SK-N-SH (cell line): ENCODE measurements around the gene NCOA5. TPM values are rescaled to one million over a fixed set of nuclear protein-coding genes. Genes with fewer than 3 reads are reported as not detected.
A peak's percentile ranks its signal among the peaks of the same experiment; 100 is the strongest.

Experiments used
- CTCF ChIA-PET: fragments of 300-600, 350-600 bp; formaldehyde crosslinking; extraction: SDS; loops from one replicate; lab custom pipeline; 2021; lab: Yijun Ruan, JAX
- POLR2A ChIA-PET: fragments of 350-600 bp; sonication (Branson Sonifier 250); formaldehyde crosslinking; extraction: SDS; loops from one replicate; lab custom pipeline; 2020; ENCODE audit warnings: antibody characterized with exemption, inconsistent platforms; lab: Yijun Ruan, JAX
- DNase-seq: peaks from one replicate; pipeline ENCODE4 v3.0.0; 2012
- H2AFZ ChIP-seq: fragments of 200-600 bp; sonication (generic); 2 replicates; pipeline ENCODE4 v1.8.1; 2016; ENCODE audit warnings: antibody characterized with exemption, mild to moderate bottlenecking, low read depth
- H3F3A ChIP-seq: fragments of 200-600 bp; sonication (generic); replicated peaks from 2 replicates; pipeline ENCODE3; 2016; ENCODE audit warnings: antibody characterized with exemption, mild to moderate bottlenecking; ENCODE audit not compliant: insufficient read depth
- H3K27ac ChIP-seq, 2 experiments: fragments of 200-500 bp in 1 of 2; fragments of 200-600 bp in 1 of 2; sonication (Bioruptor generic) in 1 of 2; sonication (generic), shearing (Covaris generic) in 1 of 2; 2 replicates each; pipeline versions ENCODE4 v1.5.1 to v1.6.1; 2014 to 2016; ENCODE audit warnings: low read depth in 2 of 2, inconsistent platforms in 1 of 2, low read length in 1 of 2, mild to moderate bottlenecking in 1 of 2, mixed read lengths in 1 of 2
- H3K27me3 ChIP-seq: fragments of 200-600 bp; sonication (generic), shearing (Covaris generic); 2 replicates; pipeline ENCODE4 v1.6.1; 2016; ENCODE audit warnings: mixed run types; ENCODE audit not compliant: insufficient read depth
- H3K36me3 ChIP-seq, 2 experiments: fragments of 200-500 bp in 1 of 2; fragments of 200-600 bp in 1 of 2; sonication (Bioruptor generic) in 1 of 2; sonication (generic) in 1 of 2; replicated peaks in 1 of 2; 2 replicates each; pipeline versions ENCODE3 to v1.5.1; 2014 to 2016; ENCODE audit warnings: low read length in 1 of 2, mild to moderate bottlenecking in 1 of 2; ENCODE audit not compliant: insufficient read depth in 2 of 2, control insufficient read depth in 1 of 2
- H3K4me1 ChIP-seq, 2 experiments: fragments of 200-500 bp in 1 of 2; fragments of 200-600 bp in 1 of 2; sonication (Bioruptor generic) in 1 of 2; sonication (generic), shearing (Covaris generic) in 1 of 2; 2 replicates each; pipeline versions ENCODE4 v1.5.1 to v1.6.1; 2014 to 2016; ENCODE audit warnings: low read depth in 1 of 2, low read length in 1 of 2, mixed run types in 1 of 2; ENCODE audit not compliant: insufficient read depth in 2 of 2, control insufficient read depth in 1 of 2
- H3K4me2 ChIP-seq: fragments of 200-600 bp; sonication (generic), shearing (Covaris generic); 2 replicates; pipeline ENCODE4 v1.6.1; 2017; ENCODE audit warnings: mixed run types
- H3K4me3 ChIP-seq, 2 experiments: fragments of 200-500 bp in 1 of 2; fragments of 200-600 bp in 1 of 2; sonication (Bioruptor generic) in 1 of 2; sonication (generic), shearing (Covaris generic) in 1 of 2; 2 replicates each; pipeline versions ENCODE4 v1.5.1 to v1.8.1; 2014 to 2016; ENCODE audit warnings: low read depth in 2 of 2, inconsistent platforms in 1 of 2, low read length in 1 of 2, mild to moderate bottlenecking in 1 of 2, mixed read lengths in 1 of 2, moderate library complexity in 1 of 2
- H3K79me2 ChIP-seq: fragments of 200-600 bp; sonication (generic); 2 replicates; pipeline ENCODE4 v1.8.1; 2017; ENCODE audit warnings: mild to moderate bottlenecking; ENCODE audit not compliant: insufficient read depth
- H3K9ac ChIP-seq: fragments of 200-600 bp; sonication (generic); 2 replicates; pipeline ENCODE4 v1.6.1; 2017; ENCODE audit warnings: mixed run types
- H3K9me2 ChIP-seq: fragments of 200-600 bp; sonication (generic); 2 replicates; pipeline ENCODE4 v1.6.1; 2017; ENCODE audit warnings: mixed run types
- H3K9me3 ChIP-seq: fragments of 200-600 bp; sonication (generic); 2 replicates; pipeline ENCODE4 v1.6.1; 2017; ENCODE audit warnings: mixed run types, mild to moderate bottlenecking, moderate library complexity
- H4K20me1 ChIP-seq: fragments of 200-600 bp; sonication (generic); 2 replicates; pipeline ENCODE4 v1.6.1; 2017; ENCODE audit warnings: mild to moderate bottlenecking, mixed run types; ENCODE audit not compliant: insufficient read depth
- JUND ChIP-seq: IDR thresholded peaks from 2 replicates; pipeline ENCODE4 v1.4.0; 2012
- RAD21 ChIP-seq: IDR thresholded peaks from 2 replicates; pipeline ENCODE4 v1.6.1; 2012; ENCODE audit warnings: mild to moderate bottlenecking, low read length
- RXRA ChIP-seq: IDR thresholded peaks from 2 replicates; pipeline ENCODE4 v1.4.0; 2012; ENCODE audit warnings: low read depth, mild to moderate bottlenecking, borderline replicate concordance
- SIN3A ChIP-seq: IDR thresholded peaks from 2 replicates; pipeline ENCODE4 v1.6.1; 2012; ENCODE audit warnings: low read depth, mild to moderate bottlenecking, low read length, moderate library complexity, borderline replicate concordance
- SMC3 ChIP-seq: IDR thresholded peaks from 2 replicates; pipeline ENCODE4 v1.6.1; 2012; ENCODE audit warnings: low read depth, low read length, improper control_type of control experiment
- WGBS: methylation state at CpG from one replicate; pipeline ENCODE4 v1.1.6; 2017; ENCODE audit warnings: low lambda C conversion rate; 5-methylcytosine and 5-hydroxymethylcytosine counted together
- polyA plus RNA-seq, 3 experiments: library from polyadenylated mRNA; depleted of rRNA; stranded (reverse); fragments of >200 nt; gene quantifications; 2 replicates each; pipeline ENCODE4 v1.2.3, GENCODE V29; 2012
- TF ChIP-seq, protein P1 (sequence below): fragments of 150-350 bp; IDR thresholded peaks from 2 replicates; pipeline ENCODE4 v1.6.1; 2017; ENCODE audit warnings: antibody characterized with exemption, low read length, low read depth, borderline replicate concordance
- TF ChIP-seq, protein P2 (sequence below): fragments of 200-600 bp; sonication (generic); IDR thresholded peaks from 2 replicates; pipeline ENCODE4 v1.6.1; 2017; ENCODE audit warnings: antibody characterized with exemption, mild to moderate bottlenecking, moderate library complexity

The NCOA5 gene
- polyA plus RNA-seq, 1 of the 3 experiments (the other 2 are of a cell fraction) = 20.4 TPM

DNA sequence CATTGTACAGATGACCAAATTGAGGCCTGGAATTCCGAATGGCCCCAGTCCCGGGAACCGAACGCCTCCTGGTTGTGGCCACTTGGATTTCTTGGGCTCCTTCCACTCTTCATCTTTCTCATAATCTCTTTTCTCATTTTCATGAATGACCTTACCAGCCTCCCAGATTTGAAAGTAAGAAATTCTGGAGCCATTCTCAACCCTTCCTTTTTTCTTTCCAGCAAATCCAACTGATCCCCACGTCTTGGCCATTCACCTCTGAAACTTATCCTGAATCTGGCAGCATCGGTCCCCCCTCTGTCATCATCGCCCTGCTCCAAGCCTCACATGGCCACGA lies 66.6 kb downstream of the NCOA5 start:
- Histone ChIP-seq H3K4me3 (no peak overlapping the region), H4K20me1 (peaks cover 13% of the 10 kb centered on the region), H3K27ac (no peak overlapping the region), H3K4me2 (no peak overlapping the region), H3K4me1 (peaks cover 0 to 13% of the 10 kb centered on the region in 2 experiments; a peak in 1 of 4 replicates), H3K9ac (no peak overlapping the region), H3K9me2 (no peaks in the 10 kb centered on the region), H3K27me3 (no peaks in the 10 kb centered on the region), H3K79me2 (no peaks in the 10 kb centered on the region), H2AFZ (no peak overlapping the region), H3K36me3 (no peaks in the 10 kb centered on the region), H3F3A (peaks cover 4% of the 10 kb centered on the region), H3K9me3 (no peaks in the 10 kb centered on the region)
- DNase-seq = no peak
- 73% methylated on average over 8 of the region's 8 CpGs for WGBS
- no peak for TF ChIP-seq RXRA
- no peak for TF ChIP-seq SIN3A
- no peak for TF ChIP-seq JUND
- ChIA-PET CTCF (interaction anchor here (0.6 to 2.2 kb wide), 12 partner anchors 9 to 324 kb away, joined by 3 to 13 read pairs (median 7); partner anchors contain the start of genes MMP9 and NCOA5), POLR2A (no interaction called here)

DNA sequence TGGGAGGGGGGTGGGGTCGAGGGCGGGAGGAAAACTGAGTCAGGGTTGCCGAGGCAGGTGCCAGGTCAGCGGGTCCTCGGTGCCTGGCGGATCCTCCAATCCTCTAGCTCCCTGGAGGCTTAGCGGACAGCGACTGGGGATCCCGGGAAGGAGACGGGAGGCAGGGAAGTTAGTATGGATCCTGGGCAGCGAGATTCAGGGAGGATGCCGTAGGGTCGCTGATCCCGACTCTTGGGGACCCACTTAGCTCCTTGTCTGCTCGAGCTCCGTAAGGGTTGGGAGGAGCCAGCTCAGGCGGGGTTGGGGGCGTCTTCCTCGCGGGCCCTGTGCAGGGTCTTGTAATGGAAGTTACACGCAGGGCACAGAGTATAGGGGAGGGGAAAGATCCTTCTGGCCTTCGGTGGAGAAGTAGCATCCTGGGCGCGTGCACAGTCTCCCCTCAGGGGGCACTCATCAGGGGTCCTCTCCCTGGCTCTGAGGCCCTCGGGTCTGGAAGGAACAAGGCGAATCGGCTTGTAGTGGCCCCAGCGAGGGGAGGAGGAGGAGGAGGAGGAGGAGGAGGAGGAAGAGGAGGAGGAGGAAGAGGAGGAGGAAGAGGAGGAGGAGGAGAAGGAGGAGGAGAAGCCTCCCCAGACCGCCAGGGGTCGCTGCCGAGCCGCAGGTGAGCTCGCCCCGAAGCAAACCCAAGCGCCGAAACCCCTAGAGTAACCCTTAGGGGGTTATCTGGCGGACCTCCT lies 67.2 kb downstream of the NCOA5 start:
- no peaks in the 10 kb centered on the region for H3K27me3 ChIP-seq
- 23% methylated on average over 32 of the region's 37 CpGs for WGBS
- H3K9me3 ChIP-seq = no peaks in the 10 kb centered on the region
- peak overlapping the region; percentile 59 to 60 for H3K4me3 ChIP-seq
- H3K9me2 ChIP-seq = no peaks in the 10 kb centered on the region
- no peak overlapping the region; a peak in 1 of 4 replicates for H3K27ac ChIP-seq
- no peaks in the 10 kb centered on the region for H3K36me3 ChIP-seq
- H3K4me2 ChIP-seq = peak overlapping the region; percentile 84
- peaks cover 0 to 13% of the 10 kb centered on the region in 2 experiments; a peak in 1 of 4 replicates for H3K4me1 ChIP-seq
- POLR2A ChIA-PET = no interaction called here
- TF ChIP-seq, protein P1, sequence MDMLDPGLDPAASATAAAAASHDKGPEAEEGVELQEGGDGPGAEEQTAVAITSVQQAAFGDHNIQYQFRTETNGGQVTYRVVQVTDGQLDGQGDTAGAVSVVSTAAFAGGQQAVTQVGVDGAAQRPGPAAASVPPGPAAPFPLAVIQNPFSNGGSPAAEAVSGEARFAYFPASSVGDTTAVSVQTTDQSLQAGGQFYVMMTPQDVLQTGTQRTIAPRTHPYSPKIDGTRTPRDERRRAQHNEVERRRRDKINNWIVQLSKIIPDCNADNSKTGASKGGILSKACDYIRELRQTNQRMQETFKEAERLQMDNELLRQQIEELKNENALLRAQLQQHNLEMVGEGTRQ = no peak
- TF ChIP-seq SMC3 (peak; percentile 26; the same call in 1 of the 2 replicates), RAD21 (peak; percentile 52)
- TF ChIP-seq, protein P2, sequence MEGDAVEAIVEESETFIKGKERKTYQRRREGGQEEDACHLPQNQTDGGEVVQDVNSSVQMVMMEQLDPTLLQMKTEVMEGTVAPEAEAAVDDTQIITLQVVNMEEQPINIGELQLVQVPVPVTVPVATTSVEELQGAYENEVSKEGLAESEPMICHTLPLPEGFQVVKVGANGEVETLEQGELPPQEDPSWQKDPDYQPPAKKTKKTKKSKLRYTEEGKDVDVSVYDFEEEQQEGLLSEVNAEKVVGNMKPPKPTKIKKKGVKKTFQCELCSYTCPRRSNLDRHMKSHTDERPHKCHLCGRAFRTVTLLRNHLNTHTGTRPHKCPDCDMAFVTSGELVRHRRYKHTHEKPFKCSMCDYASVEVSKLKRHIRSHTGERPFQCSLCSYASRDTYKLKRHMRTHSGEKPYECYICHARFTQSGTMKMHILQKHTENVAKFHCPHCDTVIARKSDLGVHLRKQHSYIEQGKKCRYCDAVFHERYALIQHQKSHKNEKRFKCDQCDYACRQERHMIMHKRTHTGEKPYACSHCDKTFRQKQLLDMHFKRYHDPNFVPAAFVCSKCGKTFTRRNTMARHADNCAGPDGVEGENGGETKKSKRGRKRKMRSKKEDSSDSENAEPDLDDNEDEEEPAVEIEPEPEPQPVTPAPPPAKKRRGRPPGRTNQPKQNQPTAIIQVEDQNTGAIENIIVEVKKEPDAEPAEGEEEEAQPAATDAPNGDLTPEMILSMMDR = peak; percentile 59
- TF ChIP-seq, all 33 proteins: peak for 3
- Histone ChIP-seq H4K20me1 (peaks cover 10% of the 10 kb centered on the region), H2AFZ (no peak overlapping the region), H3F3A (peaks cover 4% of the 10 kb centered on the region), H3K9ac (no peak overlapping the region), H3K79me2 (no peaks in the 10 kb centered on the region)
- DNase-seq = peak; percentile 59
- CTCF ChIA-PET = interaction anchor here (0.6 to 2.2 kb wide), 26 partner anchors 8 to 1231 kb away, joined by 3 to 13 read pairs (median 3); partner anchors contain the start of genes MMP9 and NCOA5
